Measurements from ENCODE around the gene SLC38A7.
A peak's percentile ranks its signal among the peaks of the same experiment; 100 is the strongest.
"Not testable (repeated sequence)": the region's sequence is repeated elsewhere in the genome, so short reads cannot be mapped to it uniquely, and the experiment has no call there.

Gene SLC38A7

GRCh38 chr16:58695368-58695767 lies 10.8 kb upstream of the SLC38A7 start:
- Mint-ChIP-seq H3K27me3 (ENCODE audit: low read depth) (peaks cover 8% of the 10 kb centered on the region), H3K9me3 (peaks cover 4% of the 10 kb centered on the region), H3K27ac (no peak overlapping the region), H3K36me3 (ENCODE audit: low read depth) (no peaks in the 10 kb centered on the region), H3K4me3 (no peak overlapping the region), H3K4me1 (ENCODE audit: low read depth) (peaks cover 4% of the 10 kb centered on the region)

- Mint-ChIP-seq H3K36me3 (ENCODE audit: low read depth) (no peaks in the 10 kb centered on the region), H3K27me3 (ENCODE audit: low read depth) (peaks cover 13% of the 10 kb centered on the region), H3K9me3 (peaks cover 4% of the 10 kb centered on the region), H3K4me1 (ENCODE audit: low read depth) (no peaks in the 10 kb centered on the region), H3K27ac (no peak overlapping the region), H3K4me3 (no peak overlapping the region)
Observed at GRCh38 chr16:58692450-58692849, 7.9 kb upstream of the SLC38A7 start.

GRCh38 chr16:58686985-58687706 lies 2.6 kb upstream of the SLC38A7 start:
- not testable (repeated sequence) for H3K27ac Mint-ChIP-seq; H3K27me3 Mint-ChIP-seq (ENCODE audit: low read depth); H3K9me3 Mint-ChIP-seq; H3K4me3 Mint-ChIP-seq; H3K4me1 Mint-ChIP-seq (ENCODE audit: low read depth); H3K36me3 Mint-ChIP-seq (ENCODE audit: low read depth)

- Mint-ChIP-seq H3K27me3 (ENCODE audit: low read depth) (peaks cover 5% of the 10 kb centered on the region), H3K27ac (no peak overlapping the region), H3K36me3 (ENCODE audit: low read depth) (peaks cover 2% of the 10 kb centered on the region), H3K4me1 (ENCODE audit: low read depth) (peaks cover 13% of the 10 kb centered on the region), H3K9me3 (no peaks in the 10 kb centered on the region), H3K4me3 (peak overlapping the region; percentile 85)
Observed at GRCh38 chr16:58685084-58685449, 497 bp upstream of the SLC38A7 start.

- Mint-ChIP-seq H3K36me3 (ENCODE audit: low read depth) (peaks cover 2% of the 10 kb centered on the region), H3K9me3 (no peaks in the 10 kb centered on the region), H3K27ac (peak overlapping the region; percentile 53), H3K4me3 (peak overlapping the region; percentile 85), H3K27me3 (ENCODE audit: low read depth) (no peaks in the 10 kb centered on the region), H3K4me1 (ENCODE audit: low read depth) (peaks cover 13% of the 10 kb centered on the region)
Observed at GRCh38 chr16:58684001-58684353, 593 bp downstream of the SLC38A7 start.

GRCh38 chr16:58679763-58680162 lies 4.8 kb downstream of the SLC38A7 start:
- Mint-ChIP-seq H3K27ac (no peak overlapping the region), H3K9me3 (no peaks in the 10 kb centered on the region), H3K27me3 (ENCODE audit: low read depth) (no peaks in the 10 kb centered on the region), H3K4me3 (no peak overlapping the region), H3K36me3 (ENCODE audit: low read depth) (peaks cover 4% of the 10 kb centered on the region), H3K4me1 (ENCODE audit: low read depth) (peaks cover 13% of the 10 kb centered on the region)

GRCh38 chr16:58678716-58679115 lies 5.9 kb downstream of the SLC38A7 start:
- no peak overlapping the region for H3K4me3 Mint-ChIP-seq
- no peaks in the 10 kb centered on the region for H3K9me3 Mint-ChIP-seq
- H3K27me3 Mint-ChIP-seq (ENCODE audit: low read depth): no peaks in the 10 kb centered on the region

GRCh38 chr16:58678269-58678668 lies 6.3 kb downstream of the SLC38A7 start:
- no peaks in the 10 kb centered on the region for H3K27me3 Mint-ChIP-seq (ENCODE audit: low read depth)
- H3K4me3 Mint-ChIP-seq: no peak overlapping the region
- H3K27ac Mint-ChIP-seq: no peak overlapping the region
- H3K36me3 Mint-ChIP-seq (ENCODE audit: low read depth): peaks cover 4% of the 10 kb centered on the region
- no peaks in the 10 kb centered on the region for H3K9me3 Mint-ChIP-seq
- peaks cover 6% of the 10 kb centered on the region for H3K4me1 Mint-ChIP-seq (ENCODE audit: low read depth)

More at GRCh38 chr16:58678716-58679115, 5.9 kb downstream of the SLC38A7 start:
- H3K4me1 Mint-ChIP-seq (ENCODE audit: low read depth): peaks cover 10% of the 10 kb centered on the region
- H3K27ac Mint-ChIP-seq: no peak overlapping the region
- H3K36me3 Mint-ChIP-seq (ENCODE audit: low read depth): peaks cover 4% of the 10 kb centered on the region

GRCh38 chr16:58670946-58671583 lies 13.5 kb downstream of the SLC38A7 start:
- Mint-ChIP-seq H3K9me3 (no peaks in the 10 kb centered on the region), H3K27me3 (ENCODE audit: low read depth) (no peaks in the 10 kb centered on the region), H3K27ac (no peak overlapping the region), H3K4me1 (ENCODE audit: low read depth) (no peaks in the 10 kb centered on the region), H3K36me3 (ENCODE audit: low read depth) (peaks cover 5% of the 10 kb centered on the region), H3K4me3 (no peak overlapping the region)

GRCh38 chr16:58670177-58670576 lies 14.4 kb downstream of the SLC38A7 start:
- H3K9me3 Mint-ChIP-seq: no peaks in the 10 kb centered on the region
- H3K27ac Mint-ChIP-seq: no peak overlapping the region
- no peak overlapping the region for H3K4me3 Mint-ChIP-seq
- no peaks in the 10 kb centered on the region for H3K27me3 Mint-ChIP-seq (ENCODE audit: low read depth)
- peaks cover 3% of the 10 kb centered on the region for H3K36me3 Mint-ChIP-seq (ENCODE audit: low read depth)
- no peaks in the 10 kb centered on the region for H3K4me1 Mint-ChIP-seq (ENCODE audit: low read depth)

GRCh38 chr16:58665200-58665599 lies 19.4 kb downstream of the SLC38A7 start:
- Mint-ChIP-seq H3K9me3 (no peaks in the 10 kb centered on the region), H3K36me3 (ENCODE audit: low read depth) (peaks cover 3% of the 10 kb centered on the region), H3K4me1 (ENCODE audit: low read depth) (no peaks in the 10 kb centered on the region), H3K27me3 (ENCODE audit: low read depth) (no peaks in the 10 kb centered on the region), H3K4me3 (no peak overlapping the region), H3K27ac (no peak overlapping the region)

GRCh38 chr16:58661199-58661830 lies 23.3 kb downstream of the SLC38A7 start:
- no peaks in the 10 kb centered on the region for H3K27me3 Mint-ChIP-seq (ENCODE audit: low read depth)
- no peaks in the 10 kb centered on the region for H3K36me3 Mint-ChIP-seq (ENCODE audit: low read depth)
- no peaks in the 10 kb centered on the region for H3K9me3 Mint-ChIP-seq
- peaks cover 1% of the 10 kb centered on the region for H3K4me1 Mint-ChIP-seq (ENCODE audit: low read depth)
- no peak overlapping the region for H3K4me3 Mint-ChIP-seq
- no peak overlapping the region for H3K27ac Mint-ChIP-seq

GRCh38 chr16:58659911-58660310 lies 24.7 kb downstream of the SLC38A7 start:
- H3K36me3 Mint-ChIP-seq (ENCODE audit: low read depth): not testable (repeated sequence)

GRCh38 chr16:58658796-58659211 lies 25.8 kb downstream of the SLC38A7 start:
- H3K9me3 Mint-ChIP-seq: no peaks in the 10 kb centered on the region
- H3K4me3 Mint-ChIP-seq: no peak overlapping the region

More at GRCh38 chr16:58659911-58660310, 24.7 kb downstream of the SLC38A7 start:
- H3K27ac Mint-ChIP-seq; H3K9me3 Mint-ChIP-seq; H3K4me3 Mint-ChIP-seq; H3K27me3 Mint-ChIP-seq (ENCODE audit: low read depth); H3K4me1 Mint-ChIP-seq (ENCODE audit: low read depth): not testable (repeated sequence)

GRCh38 chr16:58656899-58657298 lies 27.7 kb downstream of the SLC38A7 start:
- Mint-ChIP-seq H3K36me3 (ENCODE audit: low read depth) (no peaks in the 10 kb centered on the region), H3K27me3 (ENCODE audit: low read depth) (no peaks in the 10 kb centered on the region), H3K27ac (no peak overlapping the region), H3K9me3 (no peaks in the 10 kb centered on the region), H3K4me1 (ENCODE audit: low read depth) (peaks cover 1% of the 10 kb centered on the region), H3K4me3 (no peak overlapping the region)

More at GRCh38 chr16:58658796-58659211, 25.8 kb downstream of the SLC38A7 start:
- H3K27me3 Mint-ChIP-seq (ENCODE audit: low read depth): no peaks in the 10 kb centered on the region
- H3K27ac Mint-ChIP-seq: no peak overlapping the region
- no peaks in the 10 kb centered on the region for H3K36me3 Mint-ChIP-seq (ENCODE audit: low read depth)
- peaks cover 1% of the 10 kb centered on the region for H3K4me1 Mint-ChIP-seq (ENCODE audit: low read depth)

All from T-helper 1 cell treated with Interleukin-12 subunit alpha and Interleukin-12 subunit beta and Interleukin-4 antibody, amounts not matched to agents 30 μg/mL and 1 μg/mL, for 36 hours (primary cell).